KMS-11 (cell line): ENCODE measurements around the gene ETV7.

Source experiments
- H2AFZ ChIP-seq: fragments of 200-600 bp; sonication (generic); 2 replicates; pipeline ENCODE4 v1.6.1; 2016; ENCODE audit warnings: antibody characterized with exemption, mixed run types, low read depth
- H3K27ac ChIP-seq: fragments of 200-600 bp; sonication (generic); 2 replicates; pipeline ENCODE4 v1.6.1; 2016; ENCODE audit warnings: mild to moderate bottlenecking, mixed run types
- H3K27me3 ChIP-seq: fragments of 200-600 bp; sonication (generic); 2 replicates; pipeline ENCODE4 v1.6.1; 2017; ENCODE audit warnings: mild to moderate bottlenecking, low read depth, mixed run types, moderate library complexity; ENCODE audit not compliant: insufficient read depth
- H3K36me3 ChIP-seq: fragments of 200-600 bp; sonication (generic); 2 replicates; pipeline ENCODE4 v1.6.1; 2017; ENCODE audit warnings: mild to moderate bottlenecking, mixed run types; ENCODE audit not compliant: insufficient read depth
- H3K4me1 ChIP-seq: fragments of 200-600 bp; sonication (generic); 2 replicates; pipeline ENCODE4 v1.6.1; 2016; ENCODE audit warnings: mild to moderate bottlenecking, low read depth, mixed run types; ENCODE audit not compliant: poor library complexity, severe bottlenecking
- H3K4me2 ChIP-seq: fragments of 200-600 bp; sonication (generic); 2 replicates; pipeline ENCODE4 v1.7.0; 2016; ENCODE audit warnings: mild to moderate bottlenecking, mixed run types
- H3K4me3 ChIP-seq: fragments of 200-600 bp; sonication (generic); IDR thresholded peaks from 2 replicates; pipeline ENCODE4 v1.6.1; 2017; ENCODE audit warnings: low read depth, low read length, mixed read lengths; ENCODE audit not compliant: insufficient read depth
- H3K79me2 ChIP-seq: fragments of 200-600 bp; sonication (generic); 2 replicates; pipeline ENCODE4 v1.6.1; 2016; ENCODE audit warnings: low read depth, mixed run types; ENCODE audit not compliant: insufficient read depth
- H3K9ac ChIP-seq: fragments of 200-600 bp; sonication (generic); 2 replicates; pipeline ENCODE4 v1.6.1; 2016; ENCODE audit warnings: mild to moderate bottlenecking, mixed run types
- H4K20me1 ChIP-seq: fragments of 200-600 bp; sonication (generic); 2 replicates; pipeline ENCODE4 v1.6.1; 2016; ENCODE audit warnings: mild to moderate bottlenecking, mixed run types; ENCODE audit not compliant: insufficient read depth
- CTCF ChIP-seq: fragments of 200-600 bp; sonication (generic); conservative IDR thresholded peaks from 2 replicates; pipeline ENCODE4 v1.6.1; 2017; ENCODE audit warnings: low read depth, mild to moderate bottlenecking, antibody characterized with exemption, low read length, moderate library complexity, mixed read lengths

ETV7 gene

GRCh38 chr6:36378936-36379335 lies 8.5 kb downstream of the ETV7 start:
- Histone ChIP-seq H3K36me3 (no peaks in the 10 kb centered on the region), H3K79me2 (no peaks in the 10 kb centered on the region), H3K4me3 (no peak overlapping the region), H3K9ac (no peak overlapping the region), H3K27ac (no peak overlapping the region), H3K4me1 (no peaks in the 10 kb centered on the region), H2AFZ (no peak overlapping the region), H4K20me1 (no peaks in the 10 kb centered on the region), H3K4me2 (no peak overlapping the region), H3K27me3 (no peaks in the 10 kb centered on the region)
- no peak for TF ChIP-seq CTCF

GRCh38 chr6:36378243-36378920 lies 9.1 kb downstream of the ETV7 start:
- Histone ChIP-seq H3K4me3 (no peak overlapping the region), H3K27me3 (no peaks in the 10 kb centered on the region), H4K20me1 (no peaks in the 10 kb centered on the region), H3K79me2 (no peaks in the 10 kb centered on the region), H3K9ac (no peak overlapping the region), H3K36me3 (no peaks in the 10 kb centered on the region), H3K4me1 (no peaks in the 10 kb centered on the region), H2AFZ (no peak overlapping the region), H3K4me2 (no peak overlapping the region), H3K27ac (no peak overlapping the region)
- TF ChIP-seq CTCF, result no peak

GRCh38 chr6:36377594-36377993 lies 9.9 kb downstream of the ETV7 start:
- Histone ChIP-seq H3K4me3 (no peak overlapping the region), H3K36me3 (no peaks in the 10 kb centered on the region), H3K9ac (no peak overlapping the region), H3K4me1 (no peaks in the 10 kb centered on the region), H3K4me2 (no peak overlapping the region), H2AFZ (no peak overlapping the region), H4K20me1 (no peaks in the 10 kb centered on the region), H3K27me3 (no peaks in the 10 kb centered on the region), H3K27ac (no peak overlapping the region), H3K79me2 (no peaks in the 10 kb centered on the region)
- TF ChIP-seq CTCF, result no peak

- no peak overlapping the region for H3K9ac ChIP-seq
- H3K27ac ChIP-seq, result no peak overlapping the region
- H3K4me2 ChIP-seq, result no peak overlapping the region
- no peak overlapping the region for H3K4me3 ChIP-seq
- TF ChIP-seq CTCF, result no peak
- H3K79me2 ChIP-seq, result no peaks in the 10 kb centered on the region
- H2AFZ ChIP-seq, result no peak overlapping the region
- H3K36me3 ChIP-seq, result no peaks in the 10 kb centered on the region
- H4K20me1 ChIP-seq, result no peaks in the 10 kb centered on the region
- H3K27me3 ChIP-seq, result no peaks in the 10 kb centered on the region
- H3K4me1 ChIP-seq, result no peaks in the 10 kb centered on the region
These were observed 10.7 kb downstream of the ETV7 start for GRCh38 chr6:36376742-36377141.
